ENCODE results near the gene LRRC47.

LRRC47 gene

DNA sequence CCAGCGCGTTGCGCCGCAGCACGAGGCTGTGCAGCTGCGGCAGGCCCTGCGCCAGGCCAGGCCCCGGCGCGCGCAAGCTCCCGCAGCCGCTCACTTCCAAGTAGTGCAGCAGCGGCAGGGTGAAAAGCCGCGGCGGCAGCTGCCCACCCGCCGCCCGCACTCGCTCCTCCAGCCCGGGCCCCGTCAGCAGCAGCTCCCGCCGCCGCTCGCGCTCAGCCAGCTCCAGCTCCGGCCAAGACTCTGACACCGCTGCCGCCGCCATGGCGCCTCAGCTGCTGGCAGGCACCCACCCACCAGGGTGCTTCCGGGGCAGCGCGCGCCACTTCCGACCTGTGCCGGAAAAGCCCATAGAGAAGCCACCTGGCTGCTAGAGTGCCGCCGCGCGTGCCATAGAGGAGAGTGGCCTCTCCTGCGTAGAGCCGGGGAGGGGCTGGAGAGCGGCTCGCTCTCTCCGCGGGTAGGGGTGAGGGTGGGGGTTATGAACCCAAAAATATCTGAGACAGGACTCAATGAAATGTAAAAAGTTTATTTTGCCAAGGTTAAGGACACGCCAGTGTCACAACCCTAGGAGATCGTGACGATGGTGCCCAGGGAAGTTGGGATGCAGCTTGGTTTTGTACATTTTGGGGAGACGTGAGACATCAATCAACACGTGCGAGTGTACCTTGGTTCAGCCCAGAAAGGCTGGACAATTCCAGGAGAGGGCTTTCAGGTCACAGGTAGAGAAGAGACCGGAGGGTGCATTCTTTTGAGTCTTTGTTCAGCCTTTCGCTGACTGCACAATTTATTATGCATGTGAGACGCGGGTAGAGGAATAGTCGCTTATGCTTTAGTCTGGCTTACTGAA lies at the start of gene LRRC47:
LRRC47 (minus strand) TSS at position 284 of the 847 bp plus-strand sequence; CDS start at position 262, 22 bp downstream.
- peak; percentile 79 to 84 for DNase-seq

DNA sequence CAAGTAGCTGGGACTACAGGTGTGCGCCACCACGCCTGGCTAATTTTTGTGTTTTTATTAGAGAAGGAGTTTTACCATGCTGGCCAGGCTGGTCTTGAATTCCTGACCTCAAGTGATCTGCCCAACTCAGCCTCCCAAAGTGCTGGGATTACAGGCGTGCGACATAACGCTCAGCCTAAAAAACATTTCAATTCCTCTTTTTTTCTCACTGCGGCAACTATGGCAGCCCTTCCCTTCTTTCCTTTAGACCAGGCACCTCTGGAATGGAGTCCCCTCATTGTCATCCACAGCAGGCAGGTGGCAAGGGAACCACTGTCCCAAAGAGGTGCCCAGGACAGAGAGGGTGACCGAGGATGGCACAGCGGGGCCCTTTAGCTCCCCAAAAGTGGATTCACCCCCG lies 46.6 kb upstream of the LRRC47 start:
- no peak for DNase-seq

GRCh38 chr1:3841491-3841890 lies 45.2 kb upstream of the LRRC47 start:
- no peak for DNase-seq

DNA sequence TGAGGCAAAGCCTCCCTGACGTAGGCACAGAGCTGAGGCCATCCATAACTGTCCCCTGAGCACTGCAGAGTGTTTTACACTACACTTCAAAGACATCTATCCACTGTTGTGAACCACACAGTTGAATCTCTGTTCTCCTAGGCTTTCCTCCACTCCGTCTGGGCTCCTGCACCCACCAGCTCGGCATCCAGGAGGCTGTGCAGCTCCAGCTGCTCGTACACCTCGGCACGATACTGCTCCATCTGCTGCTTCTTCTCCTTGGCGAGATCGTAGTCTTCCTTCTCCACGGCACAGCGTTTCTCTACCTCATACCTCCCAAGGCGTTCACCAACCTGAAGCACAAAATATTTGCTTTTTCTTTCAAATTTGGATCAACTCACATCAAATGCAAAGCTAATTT lies 42.5 kb upstream of the LRRC47 start:
- no peak for DNase-seq

- no peak for DNase-seq
Observed at GRCh38 chr1:3837685-3838084, 41.4 kb upstream of the LRRC47 start.

- DNase-seq, result no peak
Observed at GRCh38 chr1:3837200-3837599, 40.9 kb upstream of the LRRC47 start.

DNA sequence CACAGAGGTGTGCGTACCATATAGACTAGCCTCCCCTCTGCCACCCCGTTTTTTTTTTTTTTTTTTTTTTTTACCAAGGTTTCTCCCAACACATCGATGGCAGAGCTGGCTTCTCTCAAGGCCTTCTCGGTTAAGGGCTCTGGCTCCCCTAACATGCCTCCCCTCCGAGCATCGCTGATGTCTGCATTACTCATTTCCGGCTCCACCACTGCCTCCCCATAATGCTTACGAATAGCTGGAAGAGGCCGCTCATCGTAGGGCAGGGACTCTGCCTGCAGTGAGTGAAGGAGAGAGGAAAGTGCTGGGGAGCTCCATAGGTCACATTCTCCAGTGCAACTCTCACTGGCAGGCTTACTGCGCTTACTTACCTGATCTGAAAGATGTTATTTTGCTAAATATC lies 40.1 kb upstream of the LRRC47 start:
- DNase-seq, result no peak

GRCh38 chr1:3834701-3835100 lies 38.4 kb upstream of the LRRC47 start:
- DNase-seq, result no peak

GRCh38 chr1:3831689-3832088 lies 35.4 kb upstream of the LRRC47 start:
- no peak for DNase-seq

DNA sequence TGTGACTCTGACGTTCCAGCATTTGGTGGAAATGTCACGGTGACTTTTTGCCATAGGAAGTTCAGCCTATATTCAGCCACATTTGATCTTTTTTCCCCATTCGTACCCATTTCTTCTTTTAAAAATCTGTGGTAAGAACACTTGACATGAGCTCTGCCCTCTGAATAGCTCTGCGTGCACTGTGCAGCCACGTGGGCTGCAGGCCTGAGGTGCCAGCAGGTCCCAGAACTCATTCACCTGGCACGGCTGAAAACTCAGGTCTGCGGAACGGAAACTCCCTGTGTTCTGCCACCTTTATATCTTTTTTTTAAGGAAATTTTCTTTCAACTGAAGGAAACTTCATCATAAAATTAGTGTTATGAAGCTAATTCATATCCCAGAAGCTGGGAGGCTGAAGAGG lies 32.1 kb upstream of the LRRC47 start:
- no peak for DNase-seq

DNA sequence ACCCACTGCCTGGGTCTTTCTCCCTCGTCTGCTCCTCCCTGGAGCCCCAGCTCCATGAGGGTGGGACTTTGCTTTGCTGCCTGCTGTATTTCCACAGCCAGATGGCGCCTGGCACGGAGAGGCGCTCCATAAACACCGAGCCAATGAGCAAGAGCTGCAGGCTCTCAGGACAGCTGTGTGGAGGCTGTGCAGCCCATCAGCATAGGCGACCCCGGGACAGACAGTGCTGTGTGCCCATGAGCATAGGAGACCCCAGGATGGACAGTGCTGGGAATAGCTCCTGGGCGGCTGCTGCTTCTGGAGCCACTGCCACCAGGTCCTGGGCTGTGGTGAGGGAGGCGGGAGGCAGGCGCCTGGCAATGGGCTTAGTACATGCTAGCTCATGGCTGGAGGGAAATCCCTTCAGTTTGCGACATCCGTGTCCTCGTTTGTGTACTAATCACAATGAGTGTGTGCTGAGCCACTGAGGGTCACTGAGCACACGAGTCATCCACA lies 31.6 kb upstream of the LRRC47 start:
- no peak for DNase-seq

GRCh38 chr1:3825356-3825755 lies 29.1 kb upstream of the LRRC47 start:
- no peak for DNase-seq

- no peak for DNase-seq
Observed at GRCh38 chr1:3824650-3825049, 28.4 kb upstream of the LRRC47 start.

DNA sequence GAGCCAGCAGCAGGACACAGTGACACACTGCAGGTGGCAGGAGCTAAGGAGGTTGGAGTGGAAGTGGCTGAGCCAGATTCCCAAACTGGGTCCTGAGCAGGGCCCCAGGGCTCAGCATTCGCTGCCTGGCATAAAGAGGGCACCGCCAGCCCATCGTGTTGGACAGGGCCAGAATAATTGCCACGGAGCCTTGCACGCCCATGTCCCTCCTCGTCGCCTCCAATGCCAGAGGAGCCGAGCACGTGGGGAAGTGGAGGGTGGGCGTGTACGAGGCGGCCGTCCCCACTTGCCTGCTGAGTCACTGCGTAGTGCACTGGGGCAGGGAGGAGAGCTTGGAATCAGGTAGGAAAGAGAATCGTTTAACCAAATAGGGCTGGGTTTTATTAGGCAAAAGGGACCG lies 26.1 kb upstream of the LRRC47 start:
- DNase-seq, result no peak

DNA sequence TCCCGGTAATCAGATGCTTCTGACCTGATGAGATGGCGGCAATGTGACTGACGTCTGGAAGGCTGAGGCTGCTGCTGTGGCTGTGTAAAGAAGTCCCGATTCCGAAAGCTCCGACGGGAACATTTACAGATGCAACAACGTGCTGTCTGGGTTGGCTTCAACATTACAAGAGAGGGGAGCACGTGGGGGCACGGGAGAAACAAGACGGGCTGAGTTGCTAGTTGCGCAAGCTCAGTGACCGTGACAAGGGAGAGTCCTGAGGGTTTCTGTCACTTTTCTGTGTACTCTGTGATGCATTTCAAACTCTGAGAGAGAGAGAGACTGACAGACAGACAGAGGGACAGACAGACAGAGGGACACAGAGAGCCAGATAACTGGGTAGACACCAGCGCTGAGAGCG lies 25.6 kb upstream of the LRRC47 start:
- DNase-seq, result no peak

GRCh38 chr1:3821447-3821846 lies 25.1 kb upstream of the LRRC47 start:
- DNase-seq, result no peak

DNA sequence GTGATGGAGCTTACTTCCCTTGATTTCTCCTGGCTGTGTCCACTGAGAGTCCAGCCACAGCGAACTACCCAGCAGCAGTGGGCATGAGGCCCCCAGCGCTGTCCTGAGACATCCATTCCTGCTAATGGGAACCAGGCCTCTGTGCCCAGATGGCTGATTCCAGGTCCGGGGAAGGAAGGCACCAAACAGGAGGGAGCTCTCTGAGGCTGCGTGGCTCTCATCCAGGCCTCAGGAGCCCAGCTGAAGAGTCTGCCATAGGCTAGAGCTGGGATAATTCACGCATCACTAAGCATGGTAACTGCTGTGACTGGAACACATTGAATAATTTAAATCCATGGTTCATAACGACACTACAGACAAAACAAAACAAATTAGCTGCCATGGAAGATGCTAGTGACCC lies 24.7 kb upstream of the LRRC47 start:
- DNase-seq, result no peak

DNA sequence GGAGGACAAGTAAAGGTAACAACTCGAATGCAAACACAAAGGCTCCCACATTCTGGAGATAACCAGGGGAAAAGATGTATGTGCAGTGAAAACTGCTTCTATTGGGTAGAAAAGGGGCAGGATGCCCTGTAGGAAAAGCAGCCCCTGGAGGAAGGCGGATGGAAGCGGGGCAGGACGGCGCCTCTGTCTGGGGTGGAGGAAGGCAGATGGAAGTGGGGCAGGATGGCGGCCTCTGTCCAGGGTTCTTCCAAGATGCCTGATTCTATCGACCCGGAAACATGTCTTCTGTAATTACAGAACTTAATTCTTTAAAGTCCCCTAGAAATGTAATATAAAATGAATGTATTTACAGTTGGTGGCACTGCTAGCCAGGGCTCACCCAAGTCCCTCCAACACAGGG lies 24.0 kb upstream of the LRRC47 start:
- no peak for DNase-seq

DNA sequence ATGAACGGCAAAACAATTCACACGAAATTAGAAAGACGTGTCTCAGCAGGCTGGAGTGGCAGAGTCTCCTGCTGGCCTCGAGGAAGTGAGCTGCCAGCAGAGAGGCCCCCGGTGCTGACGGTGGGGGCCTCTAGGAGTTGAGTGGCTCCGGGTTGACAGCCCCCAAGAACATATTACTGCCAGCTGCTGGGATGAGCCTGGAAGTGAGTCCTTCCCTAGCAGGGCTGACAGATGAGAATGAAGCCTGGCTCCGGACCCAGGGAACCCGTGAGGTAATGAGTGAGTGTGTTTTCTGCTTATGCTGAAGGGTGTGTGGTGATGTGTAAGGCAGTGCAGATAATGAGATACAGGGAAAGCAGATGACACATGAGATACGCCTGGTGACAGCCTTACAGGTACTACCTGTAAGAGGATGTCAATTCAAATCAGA lies 23.5 kb upstream of the LRRC47 start:
- DNase-seq, result no peak

GRCh38 chr1:3817821-3818597 lies 21.7 kb upstream of the LRRC47 start:
- no peak for DNase-seq

GRCh38 chr1:3817138-3817740 lies 20.9 kb upstream of the LRRC47 start:
- no peak for DNase-seq

DNA sequence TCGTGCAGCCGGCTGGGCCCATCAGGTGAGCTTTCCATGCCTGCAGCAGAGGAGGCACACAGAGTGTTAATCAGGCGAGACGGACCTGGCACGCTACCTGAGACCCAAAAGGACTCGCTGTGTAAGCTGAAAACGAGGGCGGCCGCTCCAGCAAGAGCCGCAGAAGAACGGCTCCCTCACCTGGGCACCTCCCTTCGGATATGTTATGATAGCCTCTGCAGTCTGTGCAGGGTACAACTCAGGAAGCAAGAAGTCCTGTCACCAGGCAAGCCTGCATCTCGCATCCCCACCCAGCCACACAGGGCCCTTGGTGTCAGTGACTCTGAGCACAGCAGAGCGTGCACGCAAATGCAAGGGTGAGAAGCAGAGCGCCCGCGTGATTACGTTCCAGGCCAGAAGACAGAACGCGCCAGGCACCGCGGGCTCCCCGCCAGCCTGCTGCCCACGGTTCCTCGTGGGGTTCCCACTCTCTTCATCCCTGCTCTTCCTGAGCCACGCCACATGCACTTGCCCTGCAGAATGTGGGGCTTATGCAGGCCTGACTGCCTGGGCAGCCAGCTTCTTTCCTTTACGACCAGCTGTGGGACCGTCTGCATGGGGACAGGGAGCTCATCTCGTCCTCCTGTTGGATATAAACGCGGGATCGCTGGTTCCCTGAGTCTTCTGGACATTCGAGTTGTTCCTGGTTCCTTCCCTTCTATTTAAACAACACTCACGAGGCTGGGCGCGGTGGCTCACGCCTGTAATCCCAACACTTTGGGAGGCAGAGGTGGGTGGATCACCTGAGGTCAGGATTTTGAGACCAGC lies 20.2 kb upstream of the LRRC47 start:
- no peak for DNase-seq
